Osteoblast (primary cell): ENCODE results near the gene SCUBE1. TPM values are rescaled to one million over a fixed set of nuclear protein-coding genes. Genes with fewer than 3 reads are reported as not detected.

ENCODE experiments used
- DNase-seq: peaks from one replicate; pipeline ENCODE4 v3.0.0; 2011; ENCODE audit warnings: low spot score, mixed read lengths; ENCODE audit not compliant: insufficient read length; ENCODE audit errors: missing footprints
- H2AFZ ChIP-seq: 2 replicates; pipeline ENCODE4 v1.6.0; 2011; ENCODE audit warnings: mild to moderate bottlenecking, low read length
- H3K27ac ChIP-seq: 2 replicates; pipeline ENCODE4 v1.5.1; 2011; ENCODE audit warnings: mild to moderate bottlenecking, low read depth, low read length, moderate library complexity
- H3K27me3 ChIP-seq: 2 replicates; pipeline ENCODE4 v1.6.0; 2012; ENCODE audit warnings: mild to moderate bottlenecking, control low read depth, inconsistent platforms, low read length, moderate library complexity; ENCODE audit not compliant: insufficient read depth
- H3K36me3 ChIP-seq: 2 replicates; pipeline ENCODE4 v1.5.1; 2011; ENCODE audit warnings: mild to moderate bottlenecking, low read length, control low read depth, moderate library complexity; ENCODE audit not compliant: insufficient read depth
- H3K4me1 ChIP-seq: 2 replicates; pipeline ENCODE4 v1.5.1; 2011; ENCODE audit warnings: mild to moderate bottlenecking, low read length, control low read depth, moderate library complexity; ENCODE audit not compliant: insufficient read depth
- H3K4me2 ChIP-seq: 2 replicates; pipeline ENCODE4 v1.6.0; 2011; ENCODE audit warnings: mild to moderate bottlenecking, low read length; ENCODE audit not compliant: insufficient read depth
- H3K4me3 ChIP-seq: fragments of 200-600 bp; sonication (generic); 3 replicates; pipeline ENCODE4 v1.5.1; 2012; ENCODE audit warnings: mild to moderate bottlenecking, low read length, inconsistent platforms; ENCODE audit not compliant: insufficient read depth
- H3K79me2 ChIP-seq: 2 replicates; pipeline ENCODE4 v1.6.0; 2012; ENCODE audit warnings: mild to moderate bottlenecking, low read length, control low read depth, inconsistent platforms; ENCODE audit not compliant: insufficient read depth
- H3K9me3 ChIP-seq: 2 replicates; pipeline ENCODE4 v1.5.1; 2011; ENCODE audit warnings: low read depth, low read length, control low read depth
- H4K20me1 ChIP-seq: 2 replicates; pipeline ENCODE4 v1.6.0; 2012; ENCODE audit warnings: mild to moderate bottlenecking, low read length, control low read depth; ENCODE audit not compliant: insufficient read depth
- total RNA-seq: library from RNA; depleted of rRNA; stranded (reverse); fragments of >200 nt; gene quantifications from 2 replicates; pipeline ENCODE4 v1.2.3, GENCODE V29; 2012
- TF ChIP-seq, protein P1 (sequence below): IDR thresholded peaks from 2 replicates; pipeline ENCODE4 v1.5.1; 2011; ENCODE audit warnings: mild to moderate bottlenecking, low read depth, low read length, moderate library complexity; ENCODE audit errors: extremely low read depth

Gene SCUBE1
- total RNA-seq, 1 donor, result 2.2 TPM

DNA sequence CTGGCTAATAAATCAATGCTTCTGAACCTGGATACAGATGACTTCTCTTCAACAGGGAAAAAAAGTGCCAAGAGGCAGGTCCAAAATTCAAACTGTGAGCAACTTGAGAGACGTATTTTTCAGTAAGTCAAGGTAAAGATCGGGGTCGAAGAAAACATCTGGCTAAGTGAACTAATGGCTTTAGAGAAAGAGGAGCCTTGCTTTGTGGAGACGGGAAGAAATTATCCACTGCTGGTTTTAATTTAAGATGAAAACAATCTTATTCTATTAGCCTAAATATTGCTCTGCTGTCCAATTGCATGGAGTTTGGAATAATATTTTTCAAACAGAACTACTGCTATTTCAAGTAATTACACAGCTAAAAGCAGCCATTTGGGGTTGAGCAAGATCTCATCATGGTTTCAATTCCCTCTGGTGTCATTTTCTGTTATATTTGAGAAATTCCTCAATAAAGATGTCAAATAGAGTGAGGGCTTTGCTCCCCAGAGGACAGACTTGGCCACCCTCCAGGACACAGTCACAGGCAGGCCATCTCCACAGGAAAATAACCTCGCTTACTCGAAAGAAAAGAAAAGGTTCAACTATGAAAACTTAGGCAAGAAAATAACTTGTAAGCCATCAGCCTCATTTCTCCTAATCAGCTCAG lies 29.8 kb downstream of the SCUBE1 start:
- no peak for DNase-seq
- no peak overlapping the region for H2AFZ ChIP-seq
- H3K4me2 ChIP-seq, result peak overlapping the region; percentile 11
- no peaks in the 10 kb centered on the region for H4K20me1 ChIP-seq
- TF ChIP-seq, protein P1, sequence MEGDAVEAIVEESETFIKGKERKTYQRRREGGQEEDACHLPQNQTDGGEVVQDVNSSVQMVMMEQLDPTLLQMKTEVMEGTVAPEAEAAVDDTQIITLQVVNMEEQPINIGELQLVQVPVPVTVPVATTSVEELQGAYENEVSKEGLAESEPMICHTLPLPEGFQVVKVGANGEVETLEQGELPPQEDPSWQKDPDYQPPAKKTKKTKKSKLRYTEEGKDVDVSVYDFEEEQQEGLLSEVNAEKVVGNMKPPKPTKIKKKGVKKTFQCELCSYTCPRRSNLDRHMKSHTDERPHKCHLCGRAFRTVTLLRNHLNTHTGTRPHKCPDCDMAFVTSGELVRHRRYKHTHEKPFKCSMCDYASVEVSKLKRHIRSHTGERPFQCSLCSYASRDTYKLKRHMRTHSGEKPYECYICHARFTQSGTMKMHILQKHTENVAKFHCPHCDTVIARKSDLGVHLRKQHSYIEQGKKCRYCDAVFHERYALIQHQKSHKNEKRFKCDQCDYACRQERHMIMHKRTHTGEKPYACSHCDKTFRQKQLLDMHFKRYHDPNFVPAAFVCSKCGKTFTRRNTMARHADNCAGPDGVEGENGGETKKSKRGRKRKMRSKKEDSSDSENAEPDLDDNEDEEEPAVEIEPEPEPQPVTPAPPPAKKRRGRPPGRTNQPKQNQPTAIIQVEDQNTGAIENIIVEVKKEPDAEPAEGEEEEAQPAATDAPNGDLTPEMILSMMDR, result no peak
- no peaks in the 10 kb centered on the region for H3K9me3 ChIP-seq
- H3K4me3 ChIP-seq, result no peak overlapping the region
- H3K36me3 ChIP-seq, result no peaks in the 10 kb centered on the region
- H3K79me2 ChIP-seq, result no peaks in the 10 kb centered on the region
- peaks cover 44% of the 10 kb centered on the region for H3K27me3 ChIP-seq
- H3K27ac ChIP-seq, result no peak overlapping the region
- H3K4me1 ChIP-seq, result peaks cover 10% of the 10 kb centered on the region

DNA sequence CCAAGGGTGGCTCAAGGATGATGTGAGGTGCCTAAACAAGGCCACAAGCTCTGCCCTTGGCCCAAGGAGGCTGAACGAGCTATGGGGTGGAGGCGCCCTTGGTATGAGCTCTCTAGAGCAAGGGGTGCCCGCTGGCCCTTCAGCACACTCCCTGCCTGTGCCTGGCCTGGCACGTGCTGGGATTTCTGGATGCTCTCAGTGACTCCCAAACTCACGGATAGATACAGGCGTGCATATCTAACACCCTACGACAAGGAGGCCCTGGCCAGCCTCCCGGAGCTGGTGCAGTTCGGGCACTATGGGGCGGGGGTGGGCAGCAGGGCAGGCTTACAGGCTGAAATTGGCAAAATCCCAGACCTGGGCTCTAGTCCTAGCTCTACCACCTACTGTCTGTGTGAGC lies 30.6 kb downstream of the SCUBE1 start:
- Histone ChIP-seq H2AFZ (no peak overlapping the region), H3K4me2 (no peak overlapping the region), H3K27me3 (peaks cover 44% of the 10 kb centered on the region), H3K9me3 (no peaks in the 10 kb centered on the region), H3K4me1 (peaks cover 10% of the 10 kb centered on the region), H4K20me1 (no peaks in the 10 kb centered on the region), H3K79me2 (no peaks in the 10 kb centered on the region), H3K27ac (no peak overlapping the region), H3K36me3 (no peaks in the 10 kb centered on the region), H3K4me3 (no peak overlapping the region)
- TF ChIP-seq, protein P1, result no peak
- no peak for DNase-seq

DNA sequence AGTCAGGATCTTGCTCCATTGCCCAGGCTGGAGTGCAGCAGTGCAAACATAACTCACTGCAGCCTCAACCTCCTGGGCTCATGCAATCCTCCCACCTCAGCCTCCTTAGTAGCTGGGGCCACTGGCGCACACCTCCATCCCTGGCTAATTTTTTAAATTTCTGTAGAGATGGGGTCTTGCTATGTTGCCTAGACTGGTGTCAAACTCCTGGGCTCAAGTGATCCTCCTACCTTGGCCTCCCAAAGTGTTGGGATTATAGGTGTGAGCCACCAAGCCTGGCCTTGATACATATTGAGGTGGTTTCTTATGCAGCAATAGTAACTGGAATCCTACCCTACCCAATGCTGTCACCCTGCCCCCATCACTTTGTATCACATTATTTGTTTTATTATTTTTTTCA lies 32.4 kb downstream of the SCUBE1 start:
- no peak overlapping the region for H3K4me2 ChIP-seq
- H3K27ac ChIP-seq, result no peak overlapping the region
- no peak overlapping the region for H2AFZ ChIP-seq
- no peak overlapping the region for H3K4me3 ChIP-seq
- H4K20me1 ChIP-seq, result no peaks in the 10 kb centered on the region
- TF ChIP-seq, protein P1, result no peak
- H3K79me2 ChIP-seq, result no peaks in the 10 kb centered on the region
- DNase-seq, result no peak
- H3K4me1 ChIP-seq, result peaks cover 10% of the 10 kb centered on the region
- peaks cover 31% of the 10 kb centered on the region for H3K27me3 ChIP-seq
- H3K9me3 ChIP-seq, result no peaks in the 10 kb centered on the region
- no peaks in the 10 kb centered on the region for H3K36me3 ChIP-seq

DNA sequence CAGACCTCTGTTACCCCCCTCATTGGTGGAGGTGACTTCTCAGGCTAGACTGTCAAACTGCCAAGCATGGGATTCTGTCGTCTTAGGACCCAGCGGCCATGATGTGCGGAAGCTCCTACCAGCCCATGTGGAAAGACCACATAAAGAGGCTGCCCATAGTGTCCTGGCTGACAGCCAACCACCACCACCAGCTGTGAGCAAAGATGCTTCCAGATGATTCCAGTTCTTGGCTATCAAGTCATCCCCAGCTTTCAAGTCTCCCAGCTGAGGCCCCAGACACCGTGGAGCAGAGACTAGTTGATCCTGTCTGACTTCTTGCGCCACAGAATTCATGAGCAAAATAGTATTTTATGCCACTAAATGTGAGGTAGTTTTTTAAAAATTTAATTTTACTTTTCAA lies 32.9 kb downstream of the SCUBE1 start:
- H3K79me2 ChIP-seq, result no peaks in the 10 kb centered on the region
- H4K20me1 ChIP-seq, result no peaks in the 10 kb centered on the region
- no peaks in the 10 kb centered on the region for H3K36me3 ChIP-seq
- TF ChIP-seq, protein P1, result no peak
- H2AFZ ChIP-seq, result no peak overlapping the region
- H3K27ac ChIP-seq, result no peak overlapping the region
- H3K9me3 ChIP-seq, result no peaks in the 10 kb centered on the region
- no peak overlapping the region for H3K4me3 ChIP-seq
- no peak overlapping the region for H3K4me2 ChIP-seq
- H3K27me3 ChIP-seq, result peaks cover 27% of the 10 kb centered on the region
- H3K4me1 ChIP-seq, result peaks cover 10% of the 10 kb centered on the region
- no peak for DNase-seq
